HG03521 (cell line): ENCODE data around the gene ANKRD24.
"Not testable (repeated sequence)": the region's sequence is repeated elsewhere in the genome, so short reads cannot be mapped to it uniquely, and the experiment has no call there.

Experiments used
- ATAC-seq: cut with Tn5 transposase; IDR thresholded peaks from one replicate; pipeline ENCODE4 v1.9.1; 2021; ENCODE audit warnings: mild to moderate bottlenecking, moderate library complexity; ENCODE audit not compliant: unreplicated experiment

ANKRD24 gene

GRCh38 chr19:4229179-4229931 is 46.9 kb downstream of the ANKRD24 start, which contains the start of gene EBI3:
Gene EBI3, plus strand, starts transcription at chr19:4229523. Its CDS starts 28 bp downstream, at chr19:4229551.
- ATAC-seq: peak; percentile 43

- not testable (repeated sequence) for ATAC-seq
These were observed 47.7 kb downstream of the ANKRD24 start for GRCh38 chr19:4230237-4230636.

GRCh38 chr19:4231521-4231920 is 49.0 kb downstream of the ANKRD24 start:
- ATAC-seq: not testable (repeated sequence)

GRCh38 chr19:4232139-4232538 is 49.6 kb downstream of the ANKRD24 start:
- ATAC-seq: not testable (repeated sequence)

- no peak for ATAC-seq
These were observed 50.3 kb downstream of the ANKRD24 start for GRCh38 chr19:4232614-4233281.

GRCh38 chr19:4233282-4233853 is 50.9 kb downstream of the ANKRD24 start:
- no peak for ATAC-seq

GRCh38 chr19:4234142-4234861 is 51.8 kb downstream of the ANKRD24 start:
- no peak for ATAC-seq

- no peak for ATAC-seq
These were observed 52.3 kb downstream of the ANKRD24 start for GRCh38 chr19:4234862-4235201.

- not testable (repeated sequence) for ATAC-seq
These were observed 55.0 kb downstream of the ANKRD24 start for GRCh38 chr19:4237510-4237909.

GRCh38 chr19:4238831-4239230 is 56.3 kb downstream of the ANKRD24 start:
- ATAC-seq: no peak

- no peak for ATAC-seq
These were observed 59.4 kb downstream of the ANKRD24 start for GRCh38 chr19:4241824-4242430.

GRCh38 chr19:4245938-4246337 is 63.4 kb downstream of the ANKRD24 start:
- not testable (repeated sequence) for ATAC-seq

GRCh38 chr19:4246767-4247593 is 64.5 kb downstream of the ANKRD24 start, which contains the start of gene YJU2:
Gene YJU2, plus strand, starts transcription at chr19:4247080. Its CDS starts 67 bp downstream, at chr19:4247147.
- ATAC-seq: peak; percentile 84

GRCh38 chr19:4256563-4256962 is 74.1 kb downstream of the ANKRD24 start:
- no peak for ATAC-seq

GRCh38 chr19:4257025-4257424 is 74.5 kb downstream of the ANKRD24 start:
- no peak for ATAC-seq

GRCh38 chr19:4258181-4258580 is 75.7 kb downstream of the ANKRD24 start:
- ATAC-seq: no peak

- no peak for ATAC-seq
These were observed 78.2 kb downstream of the ANKRD24 start for GRCh38 chr19:4260613-4261191.

GRCh38 chr19:4264812-4265211 is 82.3 kb downstream of the ANKRD24 start:
- no peak for ATAC-seq

- ATAC-seq: no peak
These were observed 83.9 kb downstream of the ANKRD24 start for GRCh38 chr19:4266253-4267000.
